ENCODE measurements around the gene AIF1.
A peak's percentile ranks its signal among the peaks of the same experiment; 100 is the strongest.

The AIF1 gene

GRCh38 chr6:31614684-31615578 lies at the start of gene AIF1:
Gene AIF1 (plus strand): TSS chr6:31615234. CDS start chr6:31615330, 96 bp downstream.
- no peak for DNase-seq (ENCODE audit: low read depth in 2 of 2, low spot score in 1 of 2)

- DNase-seq (ENCODE audit: low read depth in 2 of 2, low spot score in 1 of 2) = no peak
Measured at GRCh38 chr6:31567531-31568370, 47.3 kb upstream of the AIF1 start.

- peak in 1 of 2 donors; percentile 55 for DNase-seq (ENCODE audit: low read depth in 2 of 2, low spot score in 1 of 2)
Measured at GRCh38 chr6:31568537-31568961, 46.5 kb upstream of the AIF1 start.

GRCh38 chr6:31569861-31570536 lies 45.0 kb upstream of the AIF1 start:
- no peak for DNase-seq (ENCODE audit: low read depth in 2 of 2, low spot score in 1 of 2)

- peak in 1 of 2 donors; percentile 60 for DNase-seq (ENCODE audit: low read depth in 2 of 2, low spot score in 1 of 2)
Measured at GRCh38 chr6:31572041-31572911, 42.8 kb upstream of the AIF1 start, which contains the start of gene LTA. Gene LTA (plus strand): TSS chr6:31572289. CDS start chr6:31572743, 454 bp downstream.

DNA sequence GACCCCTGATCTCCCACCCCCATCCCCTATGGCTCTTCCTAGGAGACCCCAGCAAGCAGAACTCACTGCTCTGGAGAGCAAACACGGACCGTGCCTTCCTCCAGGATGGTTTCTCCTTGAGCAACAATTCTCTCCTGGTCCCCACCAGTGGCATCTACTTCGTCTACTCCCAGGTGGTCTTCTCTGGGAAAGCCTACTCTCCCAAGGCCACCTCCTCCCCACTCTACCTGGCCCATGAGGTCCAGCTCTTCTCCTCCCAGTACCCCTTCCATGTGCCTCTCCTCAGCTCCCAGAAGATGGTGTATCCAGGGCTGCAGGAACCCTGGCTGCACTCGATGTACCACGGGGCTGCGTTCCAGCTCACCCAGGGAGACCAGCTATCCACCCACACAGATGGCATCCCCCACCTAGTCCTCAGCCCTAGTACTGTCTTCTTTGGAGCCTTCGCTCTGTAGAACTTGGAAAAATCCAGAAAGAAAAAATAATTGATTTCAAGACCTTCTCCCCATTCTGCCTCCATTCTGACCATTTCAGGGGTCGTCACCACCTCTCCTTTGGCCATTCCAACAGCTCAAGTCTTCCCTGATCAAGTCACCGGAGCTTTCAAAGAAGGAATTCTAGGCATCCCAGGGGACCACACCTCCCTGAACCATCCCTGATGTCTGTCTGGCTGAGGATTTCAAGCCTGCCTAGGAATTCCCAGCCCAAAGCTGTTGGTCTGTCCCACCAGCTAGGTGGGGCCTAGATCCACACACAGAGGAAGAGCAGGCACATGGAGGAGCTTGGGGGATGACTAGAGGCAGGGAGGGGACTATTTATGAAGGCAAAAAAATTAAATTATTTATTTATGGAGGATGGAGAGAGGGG lies 41.6 kb upstream of the AIF1 start:
- no peak for DNase-seq (ENCODE audit: low read depth in 2 of 2, low spot score in 1 of 2)

GRCh38 chr6:31574106-31575061 lies 40.6 kb upstream of the AIF1 start:
- DNase-seq (ENCODE audit: low read depth in 2 of 2, low spot score in 1 of 2) = no peak

DNA sequence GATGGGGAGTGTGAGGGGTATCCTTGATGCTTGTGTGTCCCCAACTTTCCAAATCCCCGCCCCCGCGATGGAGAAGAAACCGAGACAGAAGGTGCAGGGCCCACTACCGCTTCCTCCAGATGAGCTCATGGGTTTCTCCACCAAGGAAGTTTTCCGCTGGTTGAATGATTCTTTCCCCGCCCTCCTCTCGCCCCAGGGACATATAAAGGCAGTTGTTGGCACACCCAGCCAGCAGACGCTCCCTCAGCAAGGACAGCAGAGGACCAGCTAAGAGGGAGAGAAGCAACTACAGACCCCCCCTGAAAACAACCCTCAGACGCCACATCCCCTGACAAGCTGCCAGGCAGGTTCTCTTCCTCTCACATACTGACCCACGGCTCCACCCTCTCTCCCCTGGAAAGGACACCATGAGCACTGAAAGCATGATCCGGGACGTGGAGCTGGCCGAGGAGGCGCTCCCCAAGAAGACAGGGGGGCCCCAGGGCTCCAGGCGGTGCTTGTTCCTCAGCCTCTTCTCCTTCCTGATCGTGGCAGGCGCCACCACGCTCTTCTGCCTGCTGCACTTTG lies 39.6 kb upstream of the AIF1 start, which contains the start of gene TNF:
TSS of gene TNF (plus strand) at position 231 of the 567 bp plus-strand sequence. CDS start at position 408, 177 bp downstream.
- DNase-seq (ENCODE audit: low read depth in 2 of 2, low spot score in 1 of 2) = peak; percentile 62 to 64

DNA sequence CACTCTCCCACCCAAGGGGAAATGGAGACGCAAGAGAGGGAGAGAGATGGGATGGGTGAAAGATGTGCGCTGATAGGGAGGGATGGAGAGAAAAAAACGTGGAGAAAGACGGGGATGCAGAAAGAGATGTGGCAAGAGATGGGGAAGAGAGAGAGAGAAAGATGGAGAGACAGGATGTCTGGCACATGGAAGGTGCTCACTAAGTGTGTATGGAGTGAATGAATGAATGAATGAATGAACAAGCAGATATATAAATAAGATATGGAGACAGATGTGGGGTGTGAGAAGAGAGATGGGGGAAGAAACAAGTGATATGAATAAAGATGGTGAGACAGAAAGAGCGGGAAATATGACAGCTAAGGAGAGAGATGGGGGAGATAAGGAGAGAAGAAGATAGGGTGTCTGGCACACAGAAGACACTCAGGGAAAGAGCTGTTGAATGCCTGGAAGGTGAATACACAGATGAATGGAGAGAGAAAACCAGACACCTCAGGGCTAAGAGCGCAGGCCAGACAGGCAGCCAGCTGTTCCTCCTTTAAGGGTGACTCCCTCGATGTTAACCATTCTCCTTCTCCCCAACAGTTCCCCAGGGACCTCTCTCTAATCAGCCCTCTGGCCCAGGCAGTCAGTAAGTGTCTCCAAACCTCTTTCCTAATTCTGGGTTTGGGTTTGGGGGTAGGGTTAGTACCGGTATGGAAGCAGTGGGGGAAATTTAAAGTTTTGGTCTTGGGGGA lies 38.9 kb upstream of the AIF1 start:
- DNase-seq (ENCODE audit: low read depth in 2 of 2, low spot score in 1 of 2) = no peak

GRCh38 chr6:31576897-31577578 lies 38.0 kb upstream of the AIF1 start:
- DNase-seq (ENCODE audit: low read depth in 2 of 2, low spot score in 1 of 2) = no peak

DNA sequence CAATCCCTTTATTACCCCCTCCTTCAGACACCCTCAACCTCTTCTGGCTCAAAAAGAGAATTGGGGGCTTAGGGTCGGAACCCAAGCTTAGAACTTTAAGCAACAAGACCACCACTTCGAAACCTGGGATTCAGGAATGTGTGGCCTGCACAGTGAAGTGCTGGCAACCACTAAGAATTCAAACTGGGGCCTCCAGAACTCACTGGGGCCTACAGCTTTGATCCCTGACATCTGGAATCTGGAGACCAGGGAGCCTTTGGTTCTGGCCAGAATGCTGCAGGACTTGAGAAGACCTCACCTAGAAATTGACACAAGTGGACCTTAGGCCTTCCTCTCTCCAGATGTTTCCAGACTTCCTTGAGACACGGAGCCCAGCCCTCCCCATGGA lies 37.5 kb upstream of the AIF1 start:
- no peak for DNase-seq (ENCODE audit: low read depth in 2 of 2, low spot score in 1 of 2)

DNA sequence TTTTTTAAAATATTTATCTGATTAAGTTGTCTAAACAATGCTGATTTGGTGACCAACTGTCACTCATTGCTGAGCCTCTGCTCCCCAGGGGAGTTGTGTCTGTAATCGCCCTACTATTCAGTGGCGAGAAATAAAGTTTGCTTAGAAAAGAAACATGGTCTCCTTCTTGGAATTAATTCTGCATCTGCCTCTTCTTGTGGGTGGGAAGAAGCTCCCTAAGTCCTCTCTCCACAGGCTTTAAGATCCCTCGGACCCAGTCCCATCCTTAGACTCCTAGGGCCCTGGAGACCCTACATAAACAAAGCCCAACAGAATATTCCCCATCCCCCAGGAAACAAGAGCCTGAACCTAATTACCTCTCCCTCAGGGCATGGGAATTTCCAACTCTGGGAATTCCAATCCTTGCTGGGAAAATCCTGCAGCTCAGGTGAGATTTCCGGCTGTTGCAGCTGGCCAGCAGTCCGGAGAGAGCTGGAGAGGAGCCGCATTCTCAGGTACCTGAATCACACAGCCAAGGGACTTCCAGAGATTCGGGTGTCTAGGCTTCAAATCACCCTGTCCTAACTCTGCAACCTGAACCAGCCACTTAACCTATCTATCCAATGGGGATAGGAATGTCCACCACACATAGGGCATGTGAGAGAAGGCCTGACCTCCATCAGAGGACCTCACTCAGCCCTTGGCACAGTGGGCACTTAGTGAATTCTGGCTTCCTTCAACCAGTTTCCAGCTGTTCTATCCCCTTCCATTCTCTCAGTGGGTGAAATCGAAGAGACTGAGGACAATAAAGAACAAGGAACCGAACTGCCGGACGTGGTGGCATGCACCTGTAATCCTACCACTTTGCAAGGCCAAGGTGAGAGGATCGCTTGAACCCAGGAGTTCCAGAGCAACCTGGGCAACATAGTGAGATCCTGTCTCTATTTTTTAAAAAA lies 36.6 kb upstream of the AIF1 start:
- no peak for DNase-seq (ENCODE audit: low read depth in 2 of 2, low spot score in 1 of 2)

DNA sequence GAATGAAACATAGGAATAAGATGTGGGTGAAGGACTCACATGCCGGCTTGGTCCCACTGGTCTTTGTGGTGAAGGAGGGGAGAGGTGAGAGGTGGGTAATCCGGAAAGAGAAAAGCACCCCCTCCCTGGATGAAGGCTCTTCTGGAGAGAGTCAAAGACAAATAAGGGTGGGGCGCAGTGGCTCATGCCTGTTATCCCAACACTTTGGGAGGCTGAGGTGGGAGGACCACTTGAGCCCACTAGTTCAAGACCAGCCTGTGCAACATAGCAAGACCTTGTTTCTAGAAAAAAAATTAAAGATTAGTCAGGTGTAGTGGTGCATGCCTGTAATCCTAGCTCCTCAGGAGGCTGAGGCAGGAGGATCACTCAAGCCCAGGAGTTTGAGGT lies 35.9 kb upstream of the AIF1 start:
- no peak for DNase-seq (ENCODE audit: low read depth in 2 of 2, low spot score in 1 of 2)

- no peak for DNase-seq (ENCODE audit: low read depth in 2 of 2, low spot score in 1 of 2)
Measured at GRCh38 chr6:31579546-31580437, 35.2 kb upstream of the AIF1 start.

- no peak for DNase-seq (ENCODE audit: low read depth in 2 of 2, low spot score in 1 of 2)
Measured at GRCh38 chr6:31580438-31580740, 34.6 kb upstream of the AIF1 start.
